ENCODE data around the gene ZNF234. TPM values are rescaled to one million over a fixed set of nuclear protein-coding genes. Genes with fewer than 3 reads are reported as not detected.
"Not testable (repeated sequence)": the region's sequence is repeated elsewhere in the genome, so short reads cannot be mapped to it uniquely, and the experiment has no call there.

The ZNF234 gene
- total RNA-seq, 2 donors from 2014 or later = 6.4 to 8.7 TPM

GRCh38 chr19:44163789-44164188, 22.4 kb downstream of the ZNF234 start:
- Histone ChIP-seq H3K4me1 (ENCODE audit: control insufficient read depth in 1 of 2, low read depth in 2 of 2) (peaks cover 10 to 15% of the 10 kb centered on the region in 2 donors), H3K9me3 (peaks cover 45% of the 10 kb centered on the region), H3K36me3 (peaks cover 11% of the 10 kb centered on the region), H3K27ac (no peak overlapping the region), H3K4me3 (no peak overlapping the region), H3K27me3 (replicated peaks; ENCODE audit: insufficient read depth) (no peaks in the 10 kb centered on the region)
- DNase-seq (ENCODE audit: low spot score) = no peak
- no peak for ATAC-seq (ENCODE audit: insufficient number of reproducible peaks, low FRiP score, low read depth)
- TF ChIP-seq CTCF (IDR thresholded peaks at IDR 0.05) = no peak

- peak overlapping the region; percentile 88 to 93 for H3K27ac ChIP-seq
- no peak for TF ChIP-seq CTCF (IDR thresholded peaks at IDR 0.05)
- H3K27me3 ChIP-seq (replicated peaks; ENCODE audit: insufficient read depth) = no peaks in the 10 kb centered on the region
- H3K4me1 ChIP-seq (ENCODE audit: control insufficient read depth in 1 of 2, low read depth in 2 of 2) = peaks cover 10 to 15% of the 10 kb centered on the region in 2 donors
- H3K36me3 ChIP-seq = peaks cover 16% of the 10 kb centered on the region
- no peak for ATAC-seq (ENCODE audit: insufficient number of reproducible peaks, low FRiP score, low read depth)
- peak overlapping the region; percentile 96 for H3K4me3 ChIP-seq
- no peak for DNase-seq (ENCODE audit: low spot score)
- peaks cover 39% of the 10 kb centered on the region for H3K9me3 ChIP-seq
Observed at GRCh38 chr19:44164327-44164672, 22.9 kb downstream of the ZNF234 start.

- ATAC-seq (ENCODE audit: insufficient number of reproducible peaks, low FRiP score, low read depth) (peak; percentile 96), DNase-seq (ENCODE audit: low spot score) (peak; percentile 83)
- no peaks in the 10 kb centered on the region for H3K27me3 ChIP-seq (replicated peaks; ENCODE audit: insufficient read depth)
- peaks cover 38% of the 10 kb centered on the region for H3K9me3 ChIP-seq
- H3K27ac ChIP-seq = peak within 1 kb of the TSS; percentile 88 to 93
- H3K4me1 ChIP-seq (ENCODE audit: control insufficient read depth in 1 of 2, low read depth in 2 of 2) = peaks cover 10 to 15% of the 10 kb centered on the region in 2 donors
- no peak for TF ChIP-seq CTCF (IDR thresholded peaks at IDR 0.05)
- peak within 1 kb of the TSS; percentile 96 for H3K4me3 ChIP-seq
- H3K36me3 ChIP-seq = peaks cover 22% of the 10 kb centered on the region
Observed at GRCh38 chr19:44164673-44165512, 23.5 kb downstream of the ZNF234 start, which contains the start of gene ZNF226. TSS of gene ZNF226 (plus strand) at chr19:44165100. CDS start at chr19:44170081, 4,981 bp downstream.

- not testable (repeated sequence) for H3K27ac ChIP-seq; H3K4me3 ChIP-seq; H3K4me1 ChIP-seq (ENCODE audit: control insufficient read depth in 1 of 2, low read depth in 2 of 2); ATAC-seq (ENCODE audit: insufficient number of reproducible peaks, low FRiP score, low read depth); DNase-seq (ENCODE audit: low spot score); H3K27me3 ChIP-seq (replicated peaks; ENCODE audit: insufficient read depth)
- H3K9me3 ChIP-seq = peaks cover 65% of the 10 kb centered on the region
- peaks cover 75% of the 10 kb centered on the region for H3K36me3 ChIP-seq
Observed at GRCh38 chr19:44170660-44171059, 29.3 kb downstream of the ZNF234 start.

- H3K27me3 ChIP-seq (replicated peaks; ENCODE audit: insufficient read depth) = no peaks in the 10 kb centered on the region
- H3K27ac ChIP-seq = no peak overlapping the region
- DNase-seq (ENCODE audit: low spot score) = no peak
- no peaks in the 10 kb centered on the region for H3K4me1 ChIP-seq (ENCODE audit: control insufficient read depth in 1 of 2, low read depth in 2 of 2)
- H3K4me3 ChIP-seq = no peak overlapping the region
- no peak for TF ChIP-seq CTCF (IDR thresholded peaks at IDR 0.05)
- H3K36me3 ChIP-seq = peaks cover 57% of the 10 kb centered on the region
- no peak for ATAC-seq (ENCODE audit: insufficient number of reproducible peaks, low FRiP score, low read depth)
- H3K9me3 ChIP-seq = peaks cover 91% of the 10 kb centered on the region
Observed at GRCh38 chr19:44176590-44176989, 35.2 kb downstream of the ZNF234 start.

All from thoracic aorta (tissue), 2 donors.